Lung (tissue), 12 donors: ENCODE data around the gene CSRNP3. TPM values are rescaled to one million over a fixed set of nuclear protein-coding genes. Genes with fewer than 3 reads are reported as not detected.
A peak's percentile ranks its signal among the peaks of the same experiment; 100 is the strongest.

Source experiments
- ATAC-seq: fragments of 200-7000 bp; cut with Tn5 transposase; one replicate; pipeline ENCODE4 v1.9.1; 2020; ENCODE audit warnings: moderate number of reproducible peaks; ENCODE audit not compliant: insufficient read depth, low FRiP score
- DNase-seq, 3 donors: peaks; one replicate each; pipeline ENCODE4 v3.0.0-alpha.2; 2013 to 2017
- H3K27ac ChIP-seq, 2 donors: one replicate each; pipeline ENCODE4 v1.5.1; 2013; ENCODE audit warnings: mild to moderate bottlenecking in 2 of 2, moderate library complexity in 2 of 2, control low read depth in 1 of 2, inconsistent platforms in 1 of 2, low read depth in 1 of 2, low read length in 1 of 2
- H3K27me3 ChIP-seq, 3 donors: one replicate each; pipeline ENCODE4 v1.5.1; 2013; ENCODE audit warnings: low read length in 2 of 3; ENCODE audit not compliant: control insufficient read depth in 3 of 3, insufficient read depth in 3 of 3
- H3K36me3 ChIP-seq, 4 donors: one replicate each; pipeline ENCODE4 v1.5.1; 2013; ENCODE audit warnings: low read length in 4 of 4, mild to moderate bottlenecking in 1 of 4, moderate library complexity in 1 of 4; ENCODE audit not compliant: control insufficient read depth in 4 of 4, insufficient read depth in 4 of 4
- H3K4me1 ChIP-seq, 5 donors: one replicate each; pipeline ENCODE4 v1.5.1; 2013; ENCODE audit warnings: low read length in 5 of 5, mild to moderate bottlenecking in 2 of 5, moderate library complexity in 1 of 5; ENCODE audit not compliant: control insufficient read depth in 5 of 5, insufficient read depth in 5 of 5
- H3K4me3 ChIP-seq: one replicate; pipeline ENCODE4 v1.5.1; 2013; ENCODE audit warnings: mild to moderate bottlenecking, control low read depth, moderate library complexity
- H3K9ac ChIP-seq, 2 donors: one replicate each; pipeline ENCODE4 v1.5.1; 2013; ENCODE audit warnings: low read length in 2 of 2, control low read depth in 1 of 2; ENCODE audit not compliant: insufficient read depth in 1 of 2
- H3K9me3 ChIP-seq, 4 donors: one replicate each; pipeline ENCODE4 v1.5.1; 2013; ENCODE audit warnings: low read length in 3 of 4, mild to moderate bottlenecking in 1 of 4, moderate library complexity in 1 of 4; ENCODE audit not compliant: control insufficient read depth in 4 of 4, insufficient read depth in 3 of 4
- WGBS, 2 donors: extraction: QIAGEN DNeasy Blood & Tissue Kit; methylation state at CpG; one replicate each; pipeline ENCODE4 v1.1.7; 2013; 5-methylcytosine and 5-hydroxymethylcytosine counted together
- polyA plus RNA-seq, 2 donors: library from polyadenylated mRNA; stranded (reverse); fragments of 200-250 nt; gene quantifications; one replicate each; pipeline ENCODE4 v1.2.1, GENCODE V29; 2013
- total RNA-seq, 2 donors: library from RNA; depleted of rRNA in 1 of 2; stranded (reverse); fragments of >200 nt in 1 of 2; gene quantifications; one replicate each; pipeline ENCODE4 v1.2.1, GENCODE V29; 2014 to 2021
- TF ChIP-seq, protein P1 (sequence below): IDR thresholded peaks from 2 replicates; pipeline ENCODE4 v1.5.1; 2012; ENCODE audit warnings: mild to moderate bottlenecking; ENCODE audit errors: control extremely low read depth, extremely low read depth
- donor health status: control.
- donor health status: control.
- donor health status: Bipolar disorder and iron deficiency.
- donor health status: healthy.
- donor health status: DM: yes; HTN: yes; CAD: no.

The CSRNP3 gene
- total and polyA plus RNA-seq, 4 donors = 0.25 to 8.7 (median 1.8) TPM

DNA sequence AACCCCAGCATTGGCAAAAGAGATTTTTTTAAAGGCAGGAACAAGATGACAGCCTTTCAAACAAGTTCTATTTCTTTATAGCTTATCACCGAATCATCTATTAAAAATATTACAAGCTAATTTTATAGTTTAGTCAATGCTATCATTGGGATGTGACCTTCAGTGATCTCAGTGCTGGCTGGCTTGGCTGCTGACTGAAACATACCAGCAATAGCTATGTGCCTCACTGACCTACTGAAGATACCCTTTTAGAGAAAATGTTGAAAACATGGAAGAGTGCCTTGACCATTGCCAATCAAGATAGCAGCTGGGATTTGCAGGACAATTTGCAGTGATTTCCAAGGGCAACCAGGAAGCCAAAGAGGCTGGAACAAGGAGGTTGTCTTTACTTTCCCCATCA is 44.0 kb downstream of the CSRNP3 start:
- TF ChIP-seq, protein P1, sequence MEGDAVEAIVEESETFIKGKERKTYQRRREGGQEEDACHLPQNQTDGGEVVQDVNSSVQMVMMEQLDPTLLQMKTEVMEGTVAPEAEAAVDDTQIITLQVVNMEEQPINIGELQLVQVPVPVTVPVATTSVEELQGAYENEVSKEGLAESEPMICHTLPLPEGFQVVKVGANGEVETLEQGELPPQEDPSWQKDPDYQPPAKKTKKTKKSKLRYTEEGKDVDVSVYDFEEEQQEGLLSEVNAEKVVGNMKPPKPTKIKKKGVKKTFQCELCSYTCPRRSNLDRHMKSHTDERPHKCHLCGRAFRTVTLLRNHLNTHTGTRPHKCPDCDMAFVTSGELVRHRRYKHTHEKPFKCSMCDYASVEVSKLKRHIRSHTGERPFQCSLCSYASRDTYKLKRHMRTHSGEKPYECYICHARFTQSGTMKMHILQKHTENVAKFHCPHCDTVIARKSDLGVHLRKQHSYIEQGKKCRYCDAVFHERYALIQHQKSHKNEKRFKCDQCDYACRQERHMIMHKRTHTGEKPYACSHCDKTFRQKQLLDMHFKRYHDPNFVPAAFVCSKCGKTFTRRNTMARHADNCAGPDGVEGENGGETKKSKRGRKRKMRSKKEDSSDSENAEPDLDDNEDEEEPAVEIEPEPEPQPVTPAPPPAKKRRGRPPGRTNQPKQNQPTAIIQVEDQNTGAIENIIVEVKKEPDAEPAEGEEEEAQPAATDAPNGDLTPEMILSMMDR = no peak

DNA sequence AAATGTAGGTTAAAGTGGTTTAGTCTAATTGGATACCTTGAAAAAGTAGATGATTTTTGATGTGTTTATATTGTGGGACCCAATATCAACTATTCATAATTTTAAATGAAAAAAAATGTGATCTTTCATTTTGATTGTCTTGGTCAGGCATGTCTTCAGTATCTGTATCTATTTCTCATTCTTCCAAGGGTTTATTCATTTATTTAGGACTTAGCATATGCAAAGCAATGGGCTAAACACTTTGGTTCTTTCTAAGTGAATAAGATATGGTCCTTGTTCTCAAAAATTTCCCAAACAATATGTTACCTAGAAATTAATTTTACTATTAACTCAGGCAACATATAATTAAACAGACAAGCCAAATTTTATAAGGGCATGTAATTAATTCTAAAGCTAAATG is 49.1 kb downstream of the CSRNP3 start:
- H3K4me1 ChIP-seq = no peaks in the 10 kb centered on the region
- H3K36me3 ChIP-seq = peaks cover 0 to 4% (median 2%) of the 10 kb centered on the region in 4 donors
- H3K9ac ChIP-seq = no peak overlapping the region
- H3K27me3 ChIP-seq = no peaks in the 10 kb centered on the region
- TF ChIP-seq, protein P1 = no peak
- ATAC-seq (no peak), DNase-seq (no peak)
- no peak overlapping the region for H3K4me3 ChIP-seq
- H3K27ac ChIP-seq = no peak overlapping the region
- no peaks in the 10 kb centered on the region for H3K9me3 ChIP-seq

More for the DNA sequence above, 44.0 kb downstream of the CSRNP3 start:
- Histone ChIP-seq H3K4me3 (no peak overlapping the region), H3K27me3 (no peaks in the 10 kb centered on the region), H3K4me1 (no peaks in the 10 kb centered on the region), H3K36me3 (no peaks in the 10 kb centered on the region), H3K9me3 (peaks cover 0 to 2% (median 0%) of the 10 kb centered on the region in 4 donors), H3K9ac (no peak overlapping the region), H3K27ac (no peak overlapping the region)
- no peak for DNase-seq
- ATAC-seq = no peak
- 84 to 95% methylated on average over 1 of the region's 1 CpG for WGBS, 2 donors

DNA sequence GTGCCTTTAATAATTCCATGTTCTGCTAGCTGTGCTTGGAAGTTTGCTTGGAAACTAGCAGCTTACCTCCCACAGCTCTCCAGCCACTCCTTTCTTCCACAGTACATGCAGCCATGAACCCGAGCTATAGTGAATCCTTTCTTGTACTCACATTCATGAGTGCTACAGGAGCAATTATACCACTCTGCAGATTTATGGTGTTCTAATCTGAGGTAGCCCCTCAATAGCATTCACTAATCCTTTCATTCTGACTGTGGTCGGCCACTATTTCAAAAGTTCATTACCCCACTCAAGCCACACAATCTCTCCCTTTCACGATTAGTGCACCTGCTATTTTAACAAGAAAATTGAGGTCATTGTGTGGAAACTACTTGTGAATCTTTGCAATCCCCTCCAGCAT is 53.2 kb downstream of the CSRNP3 start:
- Histone ChIP-seq H3K4me1 (no peaks in the 10 kb centered on the region), H3K9me3 (no peaks in the 10 kb centered on the region), H3K36me3 (peaks cover 0 to 4% (median 2%) of the 10 kb centered on the region in 4 donors), H3K4me3 (no peak overlapping the region), H3K9ac (no peak overlapping the region), H3K27me3 (no peaks in the 10 kb centered on the region), H3K27ac (no peak overlapping the region)
- TF ChIP-seq, protein P1 = no peak
- no peak for ATAC-seq
- DNase-seq = no peak
- 82% methylated on average over 3 of the region's 3 CpGs for WGBS, 2 donors

DNA sequence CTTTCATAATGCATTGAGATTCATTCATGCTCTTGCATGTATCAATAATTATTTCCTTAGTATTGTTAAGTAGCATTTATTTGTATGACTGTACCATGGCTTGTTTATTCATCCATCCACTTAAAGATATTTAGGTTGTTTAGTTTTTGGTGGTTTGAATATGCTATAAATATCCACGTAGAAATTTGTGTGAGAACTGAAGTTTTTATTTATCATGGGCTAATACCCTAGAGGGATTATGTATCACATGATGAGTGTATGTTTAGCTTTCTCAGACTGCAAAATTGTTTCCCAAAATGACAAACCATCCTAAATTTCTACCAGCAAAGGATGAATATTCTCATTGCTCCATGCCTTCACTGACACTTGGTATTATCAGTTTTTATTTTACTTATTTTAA is 55.2 kb downstream of the CSRNP3 start:
- Histone ChIP-seq H3K9ac (no peak overlapping the region), H3K4me1 (no peaks in the 10 kb centered on the region), H3K9me3 (peaks cover 0 to 3% (median 0%) of the 10 kb centered on the region in 4 donors), H3K27ac (no peak overlapping the region), H3K36me3 (no peaks in the 10 kb centered on the region), H3K4me3 (no peak overlapping the region), H3K27me3 (no peaks in the 10 kb centered on the region)
- WGBS, 2 donors = 54 to 69% methylated on average over 1 of the region's 1 CpG
- DNase-seq (peak in 1 of 3 donors; percentile 13), ATAC-seq (no peak)
- TF ChIP-seq, protein P1 = no peak
